Fibroblast of skin of abdomen (primary cell): ENCODE measurements around the gene PSMD2. TPM values are rescaled to one million over a fixed set of nuclear protein-coding genes. Genes with fewer than 3 reads are reported as not detected.
A peak's percentile ranks its signal among the peaks of the same experiment; 100 is the strongest.
"Not testable (repeated sequence)": the region's sequence is repeated elsewhere in the genome, so short reads cannot be mapped to it uniquely, and the experiment has no call there.

Experiments
- DNase-seq: peaks from one replicate; pipeline ENCODE4 v3.0.0-alpha.2; 2013
- polyA plus RNA-seq, 2 experiments: library from polyadenylated mRNA; unstranded; fragments of 120-200 nt; gene quantifications; one replicate each; pipeline ENCODE4 v1.2.1, GENCODE V29; 2013; ENCODE audit not compliant: insufficient read length in 2 of 2

Gene PSMD2
- 371 TPM for polyA plus RNA-seq (2013, experiment 1 of 2; ENCODE audit: insufficient read length)
- 388 TPM for polyA plus RNA-seq (2013, experiment 2 of 2; ENCODE audit: insufficient read length)

DNA sequence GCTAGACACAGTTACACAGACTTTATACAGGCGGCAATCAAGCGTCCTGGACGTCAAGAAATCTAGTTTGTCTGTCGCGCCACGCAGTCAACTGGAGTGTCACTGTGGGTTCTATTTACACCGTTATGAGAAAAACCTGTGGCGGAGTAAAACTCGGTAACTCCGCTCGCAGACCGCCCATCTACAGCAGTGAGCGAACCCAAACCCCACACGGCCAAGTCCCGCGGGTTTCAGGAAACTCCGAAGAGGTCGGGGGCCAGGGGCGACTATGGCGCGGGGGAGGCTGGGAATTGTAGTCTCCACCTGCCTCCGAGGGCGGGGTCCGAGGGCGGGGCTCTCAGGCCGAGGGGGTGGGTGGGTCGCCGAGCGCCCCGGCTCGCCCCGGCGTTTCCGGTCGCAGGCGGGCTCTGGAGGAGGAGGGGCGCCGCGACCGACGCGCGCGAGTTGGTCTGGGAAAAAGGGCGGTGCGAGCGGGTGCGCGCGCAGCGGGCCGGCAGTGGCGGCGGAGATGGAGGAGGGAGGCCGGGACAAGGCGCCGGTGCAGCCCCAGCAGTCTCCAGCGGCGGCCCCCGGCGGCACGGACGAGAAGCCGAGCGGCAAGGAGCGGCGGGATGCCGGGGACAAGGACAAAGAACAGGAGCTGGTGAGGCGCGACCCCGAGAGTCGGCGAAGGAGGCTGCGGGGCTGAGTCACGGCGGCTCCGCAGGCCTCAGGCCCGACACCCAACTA lies at the start of gene PSMD2:
Gene PSMD2 (plus strand): TSS at position 483 of the 729 bp plus-strand sequence. CDS start 26 bp downstream, at position 509.
- DNase-seq = peak; percentile 97

DNA sequence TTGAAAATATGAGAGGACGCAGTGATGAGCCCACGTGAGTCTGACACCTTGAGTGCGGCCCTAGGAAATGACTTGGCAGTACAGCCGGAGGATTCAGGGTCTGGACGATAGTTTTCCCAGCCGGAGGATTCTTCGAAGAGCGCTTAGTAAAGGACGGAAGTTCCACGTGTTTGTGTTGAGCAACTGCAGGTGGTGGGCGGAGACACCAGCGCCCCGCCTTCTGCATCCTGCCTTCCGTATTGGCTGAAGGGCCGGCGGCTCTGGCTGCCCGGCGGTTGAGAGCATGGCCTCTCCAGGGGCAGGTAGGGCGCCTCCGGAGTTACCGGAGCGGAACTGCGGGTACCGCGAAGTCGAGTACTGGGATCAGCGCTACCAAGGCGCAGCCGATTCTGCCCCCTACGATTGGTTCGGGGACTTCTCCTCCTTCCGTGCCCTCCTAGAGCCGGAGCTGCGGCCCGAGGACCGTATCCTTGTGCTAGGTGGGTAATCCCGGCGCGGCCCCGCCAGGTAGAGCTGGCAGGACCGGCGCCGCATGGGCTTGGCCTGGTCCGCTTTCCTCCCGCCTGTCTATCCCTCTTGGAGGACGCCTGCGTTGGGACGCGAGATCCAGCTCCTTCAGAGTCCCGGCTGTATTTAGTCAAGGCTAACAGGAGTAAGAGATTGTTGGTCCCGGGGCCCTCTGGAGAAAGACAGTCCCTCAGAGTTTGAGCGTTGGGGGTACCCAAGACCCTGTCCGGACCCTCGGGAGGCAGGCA lies 49.5 kb upstream of the PSMD2 start, which contains the start of gene EEF1AKMT4:
Gene EEF1AKMT4 (plus strand): TSS at position 261 of the 755 bp plus-strand sequence. CDS start 23 bp downstream, at position 284.
- peak; percentile 98 for DNase-seq

DNA sequence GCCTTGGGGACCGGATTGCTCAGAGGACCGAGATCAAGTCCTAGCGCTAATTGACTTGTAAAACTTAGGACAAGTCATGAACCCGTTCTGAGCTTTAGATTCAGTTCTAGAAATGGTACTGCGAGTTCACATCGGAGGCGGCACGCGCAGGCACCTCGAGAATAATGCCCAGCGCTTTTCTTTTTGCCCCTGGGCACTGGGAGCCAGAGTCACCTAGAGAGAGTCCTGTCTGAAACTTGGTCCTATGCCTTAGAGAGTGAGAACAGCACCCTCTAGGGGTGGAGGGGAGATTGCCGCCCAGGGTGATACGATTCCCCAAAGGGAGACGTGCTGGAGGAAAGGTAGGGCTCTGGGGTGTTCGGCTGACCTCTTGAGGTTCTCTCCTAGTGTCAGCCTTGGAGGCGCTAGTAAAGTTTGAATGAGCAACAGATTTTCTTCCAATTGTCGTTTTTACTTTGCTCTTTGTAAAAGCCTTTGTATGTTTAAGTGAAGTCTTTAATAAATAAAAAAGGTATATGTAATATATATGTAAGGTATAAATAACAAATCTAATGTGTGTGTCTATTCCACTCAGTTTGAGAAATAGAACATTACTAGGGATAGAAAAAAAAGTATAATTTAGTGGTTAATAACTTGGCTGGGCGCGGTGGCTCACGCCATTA lies 48.7 kb upstream of the PSMD2 start:
- peak; percentile 82 for DNase-seq

DNA sequence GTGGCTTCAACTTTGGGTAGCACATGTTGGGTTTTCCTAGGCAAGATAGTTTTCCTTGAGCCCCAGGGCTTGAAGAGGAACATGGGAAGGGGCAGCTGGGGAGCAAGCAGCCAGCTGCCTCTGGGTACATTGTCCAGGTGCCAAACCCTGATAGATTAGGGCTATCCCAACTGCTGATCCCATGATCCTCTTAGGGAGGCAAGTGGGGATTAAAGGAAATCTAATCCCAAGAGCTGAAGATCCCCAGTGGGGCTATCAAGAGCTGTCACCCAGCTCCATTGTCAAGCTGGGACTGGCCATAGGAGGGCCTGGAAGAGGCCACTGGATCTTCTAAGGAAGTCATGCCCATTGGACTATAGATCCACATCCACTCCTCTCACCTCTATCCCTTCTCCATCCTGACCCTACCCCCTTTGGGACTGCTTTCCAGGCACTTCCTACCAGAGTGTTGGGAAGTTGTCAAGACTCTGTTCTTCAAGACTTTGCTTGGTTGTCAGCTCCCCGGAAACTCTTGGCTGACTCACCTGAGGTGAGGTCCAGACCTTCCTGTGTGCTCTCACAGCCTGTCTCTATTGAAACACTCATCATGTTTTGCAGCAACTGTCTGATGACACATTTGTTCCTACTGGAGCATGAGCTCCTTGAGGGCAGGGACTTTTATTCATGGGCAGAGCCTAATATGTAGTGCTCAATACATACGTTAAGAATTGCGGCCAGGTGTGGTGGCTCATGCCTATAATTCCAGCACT lies 43.6 kb upstream of the PSMD2 start:
- DNase-seq = no peak

DNA sequence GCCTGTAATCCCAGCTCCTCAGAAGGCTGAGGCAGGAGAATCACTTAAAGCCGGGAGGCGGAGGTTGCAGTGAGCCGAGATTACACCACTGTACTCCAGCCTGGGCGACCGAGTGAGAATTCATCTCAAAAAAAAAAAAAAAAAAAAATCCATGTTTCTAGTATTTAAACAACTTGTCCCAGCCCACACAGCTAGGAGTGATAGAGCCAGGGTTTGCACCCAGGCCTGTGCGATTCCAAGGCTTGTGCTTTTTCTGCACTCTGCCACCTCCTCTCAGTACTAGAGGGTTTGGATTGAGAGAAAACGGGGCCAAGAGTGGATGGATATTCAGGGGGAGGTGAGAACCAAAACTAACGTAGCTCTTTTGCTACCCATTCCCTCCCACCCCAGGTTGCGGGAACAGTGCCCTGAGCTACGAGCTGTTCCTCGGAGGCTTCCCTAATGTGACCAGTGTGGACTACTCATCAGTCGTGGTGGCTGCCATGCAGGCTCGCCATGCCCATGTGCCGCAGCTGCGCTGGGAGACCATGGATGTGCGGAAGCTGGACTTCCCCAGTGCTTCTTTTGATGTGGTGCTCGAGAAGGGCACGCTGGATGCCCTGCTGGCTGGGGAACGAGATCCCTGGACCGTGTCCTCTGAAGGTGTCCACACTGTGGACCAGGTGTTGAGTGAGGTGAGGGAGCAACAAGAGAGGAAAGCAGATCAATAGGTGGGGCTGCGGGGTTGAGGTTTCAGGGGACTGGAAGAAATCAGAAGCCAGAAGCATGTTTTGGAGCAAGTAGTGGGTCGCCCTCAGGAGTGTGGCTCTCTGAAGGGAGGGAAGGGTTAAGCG lies 41.7 kb upstream of the PSMD2 start:
- no peak for DNase-seq

DNA sequence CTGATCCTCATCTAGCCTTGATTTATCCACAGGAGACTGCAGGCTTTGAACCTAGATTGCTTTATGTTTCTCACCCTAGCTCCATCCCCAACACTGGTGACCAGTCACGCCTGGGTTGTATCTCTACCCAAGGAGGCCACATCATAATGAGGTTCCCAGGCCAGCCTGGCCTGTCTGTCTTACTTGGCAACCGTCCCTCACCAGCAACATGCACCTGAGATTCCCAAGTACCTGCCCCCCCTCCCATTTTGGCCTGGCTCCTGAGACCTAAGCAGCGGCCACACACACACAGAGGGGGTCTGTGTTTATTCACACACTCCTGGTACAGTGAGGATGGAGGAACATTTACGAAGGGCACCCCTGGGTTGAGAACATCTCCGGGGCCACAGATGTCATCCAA lies 40.1 kb upstream of the PSMD2 start:
- no peak for DNase-seq

DNA sequence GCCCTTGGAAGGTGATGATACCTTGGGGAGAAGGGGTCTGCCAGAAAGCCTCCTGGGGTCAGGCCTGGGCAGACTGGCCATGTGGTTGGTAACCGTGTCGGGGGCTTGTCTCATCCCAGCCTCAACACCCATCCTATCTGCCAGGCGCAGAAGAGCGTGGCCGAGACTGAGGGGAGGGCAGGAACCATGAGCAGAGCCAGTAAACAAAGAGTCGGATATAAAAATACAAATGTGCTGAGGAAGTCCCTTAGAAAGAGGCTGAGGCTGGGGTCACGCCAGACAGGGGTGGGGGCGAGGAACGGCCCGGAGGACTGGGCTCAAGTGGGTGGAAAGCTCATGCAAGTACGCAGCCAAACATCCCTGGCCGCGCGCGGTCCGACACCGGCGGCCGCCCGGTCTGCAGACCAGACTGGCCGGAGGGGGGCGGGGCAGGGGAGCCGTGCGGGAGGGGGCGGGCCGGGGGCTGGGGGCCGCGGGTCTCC lies 39.6 kb upstream of the PSMD2 start:
- DNase-seq = no peak

DNA sequence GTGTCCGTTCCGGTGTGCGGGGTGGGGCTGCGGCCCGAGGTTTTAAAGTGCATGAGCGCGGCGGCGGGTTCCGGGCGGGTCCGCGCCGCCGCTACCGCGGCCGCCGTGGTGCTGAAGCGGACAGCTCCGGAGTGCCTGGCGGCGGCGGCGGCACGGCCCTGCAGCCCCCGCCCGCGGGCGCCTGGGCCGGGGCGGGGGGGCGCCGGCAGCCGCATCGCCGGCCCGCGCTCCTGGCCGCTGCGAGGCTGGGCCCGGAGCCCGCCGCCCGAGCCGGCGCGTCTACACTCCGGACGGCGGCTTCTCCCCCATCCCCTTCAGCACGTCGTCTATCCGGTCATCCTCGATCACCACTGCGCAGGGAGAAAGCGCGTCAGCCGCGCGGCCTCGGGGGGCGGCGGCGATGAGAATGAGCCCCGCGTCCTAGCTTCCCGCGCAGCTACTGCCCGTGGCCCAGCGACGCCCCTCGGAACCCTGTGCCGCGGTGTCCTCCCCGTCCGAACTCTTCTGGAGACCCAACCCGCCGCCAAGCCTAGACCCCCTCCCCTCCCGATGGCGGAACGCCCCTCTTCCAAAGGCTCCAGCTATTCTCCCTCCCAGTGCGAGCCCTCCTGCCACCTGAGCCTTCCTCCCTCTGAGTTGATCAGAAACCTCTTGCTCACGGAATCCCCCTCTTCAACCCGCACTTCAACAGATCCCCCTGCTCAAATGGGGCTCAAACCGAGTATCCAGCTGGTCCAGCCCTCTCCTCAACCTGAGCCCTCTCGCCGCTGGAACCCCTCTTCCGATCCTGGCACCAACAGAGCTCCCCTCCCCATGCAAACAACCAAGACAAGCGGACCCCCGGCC lies 38.9 kb upstream of the PSMD2 start:
- peak; percentile 21 for DNase-seq

DNA sequence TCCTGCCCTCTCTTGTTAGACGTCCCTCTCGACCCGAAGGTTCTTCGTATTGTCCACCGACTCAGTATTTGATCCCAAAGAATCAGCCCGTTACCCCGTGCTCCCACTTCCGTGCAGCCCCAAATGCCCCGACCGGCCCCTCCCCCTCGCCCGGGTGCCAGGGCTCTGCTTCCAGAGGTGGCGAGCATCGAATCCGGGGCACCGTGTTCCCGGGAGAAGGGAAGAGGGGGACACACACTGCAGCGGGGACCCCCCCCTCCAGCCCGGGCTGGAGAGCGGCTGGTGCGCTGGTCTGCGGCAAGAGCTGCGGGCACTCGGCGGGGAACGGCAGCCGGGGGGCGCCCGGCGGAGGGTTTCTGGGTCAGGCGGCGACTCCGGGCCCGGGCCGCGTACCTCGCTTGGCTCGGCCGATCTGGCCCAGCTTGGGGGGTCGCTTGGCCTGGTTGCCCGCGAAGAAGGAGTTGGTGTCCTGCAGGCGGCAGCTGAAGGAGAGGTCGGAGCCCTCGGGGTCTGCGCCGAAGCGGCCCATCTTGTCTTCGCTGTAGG lies 38.2 kb upstream of the PSMD2 start:
- DNase-seq = no peak

DNA sequence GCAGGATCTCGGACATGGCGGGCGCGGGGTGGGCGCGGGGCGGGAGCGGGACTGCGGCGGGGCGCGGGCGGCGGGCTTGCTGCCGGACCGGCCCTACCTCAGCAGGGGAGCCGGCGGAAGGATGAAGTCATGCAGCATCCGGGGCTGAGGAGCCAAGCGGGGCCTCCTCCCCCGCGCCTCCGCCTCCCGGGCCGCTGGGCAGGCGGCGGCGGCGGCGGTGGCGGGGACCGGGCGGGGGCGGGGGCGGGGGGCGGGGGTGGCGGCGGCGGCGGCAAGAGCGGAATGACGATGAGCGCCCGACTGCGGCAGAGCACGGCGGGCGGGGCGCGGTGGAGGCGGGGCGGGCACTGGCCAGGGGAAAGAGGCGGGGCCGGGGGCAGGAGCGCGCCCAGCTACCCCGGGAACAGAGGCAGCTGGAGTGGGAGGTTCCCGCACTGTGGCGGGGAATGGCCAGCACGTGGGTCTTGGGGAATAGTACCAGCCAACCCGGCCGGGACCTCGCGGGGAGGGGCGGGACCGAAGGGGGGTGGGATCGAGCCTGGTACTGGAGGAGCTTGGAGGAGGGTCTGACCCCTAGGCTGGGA lies 37.7 kb upstream of the PSMD2 start, which contains the start of gene CAMK2N2:
Gene CAMK2N2 (minus strand): TSS at position 284 of the 584 bp plus-strand sequence. CDS start 268 bp downstream, at position 16.
- DNase-seq = peak; percentile 35

DNA sequence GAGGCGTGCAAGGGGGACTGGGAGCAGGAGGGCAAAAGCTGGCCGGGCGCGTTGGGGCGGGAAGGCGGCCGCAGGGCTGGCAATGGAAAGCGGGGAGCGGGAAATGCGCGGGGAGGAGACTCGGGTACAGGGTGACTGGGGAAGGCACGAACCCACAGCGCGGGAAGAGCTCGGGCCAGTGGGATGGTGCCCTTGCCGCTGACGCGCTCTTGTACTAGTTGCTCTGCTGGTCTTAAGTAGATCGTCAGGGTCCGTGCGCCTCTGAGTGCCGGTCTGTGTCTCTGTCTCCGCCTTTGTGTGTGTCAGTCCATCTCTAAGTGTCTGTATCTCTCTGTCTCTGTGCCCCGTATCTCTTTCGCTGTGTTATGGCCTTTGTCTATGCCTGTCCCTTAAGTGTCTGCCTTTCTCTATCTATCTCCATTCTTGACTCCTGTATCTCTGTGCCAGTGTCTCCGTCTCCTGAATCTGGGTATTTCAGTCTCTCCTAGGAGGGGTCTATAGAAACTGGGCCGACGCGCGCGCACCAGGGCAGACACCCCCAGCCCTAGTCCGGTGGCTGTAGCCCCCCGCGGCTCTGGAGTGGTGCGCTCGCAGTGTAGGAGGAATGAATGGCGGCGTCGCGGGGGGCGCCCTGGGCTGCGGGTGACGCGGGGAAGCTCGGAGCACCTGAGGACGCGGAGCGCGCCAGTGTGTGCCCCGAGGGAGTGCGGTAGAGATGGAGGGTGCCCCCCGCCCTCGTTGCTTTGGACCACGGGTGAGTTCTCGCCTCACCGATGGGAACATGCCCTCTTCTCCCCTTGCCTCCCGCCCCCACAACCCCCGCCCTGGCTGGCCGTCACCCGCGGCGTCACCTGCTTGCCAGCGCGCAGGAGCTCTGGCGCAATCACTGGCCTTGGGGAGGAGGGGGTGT lies 36.9 kb upstream of the PSMD2 start:
- DNase-seq = no peak

DNA sequence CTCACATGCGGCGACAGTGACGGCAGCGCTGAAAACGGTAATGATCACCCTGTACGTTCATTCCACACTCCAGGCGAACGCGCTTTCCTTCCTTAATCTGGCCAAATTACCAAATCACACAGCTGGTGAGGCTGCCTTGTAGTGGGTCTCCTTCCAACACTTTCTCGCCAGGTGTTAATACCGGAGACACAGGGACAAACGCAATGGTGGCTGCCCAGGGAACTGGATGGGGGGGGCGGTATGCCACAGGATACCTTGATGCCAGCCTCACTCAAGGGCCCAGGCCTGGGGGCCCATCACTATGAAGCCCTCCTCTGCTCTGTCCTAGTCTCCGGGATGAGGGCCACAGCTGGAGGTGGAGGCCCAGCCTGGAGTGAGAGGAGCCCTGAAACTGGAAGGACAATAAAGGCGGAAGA lies 36.3 kb upstream of the PSMD2 start:
- no peak for DNase-seq

DNA sequence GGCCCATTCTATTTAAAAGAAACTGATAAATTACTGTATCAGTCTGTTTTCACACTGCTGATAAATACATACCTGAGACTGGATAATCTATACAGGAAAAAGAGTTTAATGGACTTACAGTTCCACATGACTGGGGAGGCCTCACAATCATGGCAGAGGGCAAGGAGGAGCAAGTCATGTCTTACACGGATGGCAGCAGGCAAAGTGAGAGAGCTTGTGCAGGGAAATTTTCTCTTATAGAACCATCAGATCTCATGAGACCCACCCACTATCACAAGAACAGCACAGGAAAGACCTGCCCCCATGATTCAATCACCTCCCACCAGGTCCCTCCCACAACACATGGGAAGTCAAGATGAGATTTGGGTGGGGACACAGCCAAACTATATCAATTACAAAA lies 31.8 kb upstream of the PSMD2 start:
- DNase-seq = not testable (repeated sequence)

DNA sequence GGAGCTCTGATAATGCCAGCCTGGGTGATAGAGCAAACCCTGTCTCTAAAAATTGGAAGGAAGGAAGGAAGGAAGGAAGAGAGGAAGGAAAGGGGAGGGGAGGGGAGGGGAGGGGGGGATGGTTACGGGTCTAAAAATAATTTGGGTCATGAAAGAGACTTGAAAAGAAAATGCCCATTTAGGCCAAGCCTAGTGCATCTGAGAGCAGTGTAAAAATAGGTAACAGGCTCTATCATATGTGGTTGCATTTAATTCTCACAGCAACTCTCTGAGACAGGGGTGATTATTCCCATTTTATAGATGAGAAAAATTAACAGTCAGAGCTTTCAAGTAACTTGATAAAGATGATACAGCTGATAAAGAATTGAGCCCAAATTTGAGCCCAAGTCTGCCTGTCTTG lies 26.8 kb upstream of the PSMD2 start:
- no peak for DNase-seq

DNA sequence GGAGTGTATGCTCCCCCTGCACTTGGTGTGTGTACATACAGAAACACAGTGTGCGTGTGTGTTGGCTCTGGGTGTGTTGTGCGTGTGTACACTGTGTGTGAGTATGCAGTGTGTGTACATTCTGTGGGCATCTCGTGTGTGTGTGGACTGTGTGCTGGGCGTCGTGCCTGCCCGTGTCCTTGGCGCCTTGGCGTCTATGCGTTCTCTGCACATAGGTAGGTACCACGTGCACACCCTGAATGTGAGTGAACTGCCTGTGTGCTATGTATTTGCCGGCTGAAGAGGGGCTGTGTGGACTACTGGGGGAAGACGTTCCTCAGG lies 23.7 kb upstream of the PSMD2 start:
- DNase-seq = no peak

DNA sequence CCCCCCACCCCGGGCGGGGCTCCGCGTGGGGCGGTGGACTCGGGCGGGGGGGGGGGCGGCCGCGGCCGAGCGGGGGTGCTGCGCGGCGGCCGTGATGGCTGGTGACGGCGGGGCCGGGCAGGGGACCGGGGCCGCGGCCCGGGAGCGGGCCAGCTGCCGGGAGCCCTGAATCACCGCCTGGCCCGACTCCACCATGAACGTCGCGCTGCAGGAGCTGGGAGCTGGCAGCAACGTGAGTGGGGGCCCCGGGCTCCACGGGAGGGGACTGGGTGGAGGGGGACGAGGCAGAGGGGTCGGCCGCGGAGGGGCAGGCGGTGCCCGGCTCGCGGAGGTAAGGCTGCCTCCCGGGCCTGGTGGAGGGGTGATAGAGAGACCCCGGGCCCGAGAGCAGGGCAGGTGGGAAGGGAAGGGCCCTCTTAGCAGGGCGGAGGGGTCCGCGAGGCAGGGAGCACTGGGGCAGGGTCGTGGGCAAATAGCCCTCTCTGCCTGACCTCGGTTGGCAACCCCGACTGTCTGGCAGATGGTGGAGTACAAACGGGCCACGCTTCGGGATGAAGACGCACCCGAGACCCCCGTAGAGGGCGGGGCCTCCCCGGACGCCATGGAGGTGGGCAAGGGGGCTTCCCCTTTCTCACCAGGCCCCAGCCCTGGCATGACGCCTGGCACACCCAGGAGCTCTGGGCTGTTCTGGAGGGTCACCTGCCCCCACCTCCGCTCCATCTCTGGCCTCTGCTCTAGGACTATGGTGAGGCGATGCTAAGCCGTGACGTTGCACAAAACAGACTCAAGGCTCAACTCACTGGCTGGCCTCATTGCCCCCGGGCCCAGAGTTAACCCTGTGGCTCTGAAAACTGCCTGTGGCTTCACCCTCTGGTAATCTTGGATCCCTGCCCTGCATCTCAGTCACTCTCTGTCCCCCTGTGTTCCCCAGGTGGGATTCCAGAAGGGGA lies 22.8 kb upstream of the PSMD2 start, which contains the start of gene ECE2:
Gene ECE2 (plus strand): TSS at position 62 of the 950 bp plus-strand sequence. CDS start 132 bp downstream, at position 194.
- DNase-seq = no peak

DNA sequence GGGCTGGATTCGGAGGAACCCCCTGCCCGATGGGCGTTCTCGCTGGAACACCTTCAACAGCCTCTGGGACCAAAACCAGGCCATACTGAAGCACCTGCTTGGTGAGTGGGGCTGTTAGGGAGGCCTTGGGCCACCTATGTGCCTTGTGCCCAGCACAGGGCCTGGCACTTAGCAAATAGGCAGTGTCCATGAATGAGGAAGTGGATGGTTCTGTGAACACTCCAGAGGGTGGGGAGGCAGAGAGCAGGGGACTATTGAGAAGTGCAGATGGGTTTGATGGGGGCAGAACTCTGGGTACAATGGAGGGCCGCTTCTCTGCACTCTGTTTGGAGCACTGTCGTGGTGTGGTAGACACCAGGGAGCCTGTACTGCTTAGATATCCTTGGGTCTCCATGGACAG lies 21.7 kb upstream of the PSMD2 start:
- no peak for DNase-seq
